Loucy (cell line): ENCODE results near the gene FOXQ1.
A peak's percentile ranks its signal among the peaks of the same experiment; 100 is the strongest.

Source experiments
- H2AFZ ChIP-seq: fragments of 200-600 bp; sonication (generic); 2 replicates; pipeline ENCODE4 v1.6.0; 2016; ENCODE audit warnings: antibody characterized with exemption, mild to moderate bottlenecking, low read length, moderate library complexity
- H3F3A ChIP-seq: fragments of 200-600 bp; 2 replicates; pipeline ENCODE4 v1.6.0; 2016; ENCODE audit warnings: antibody characterized with exemption, low read depth, mild to moderate bottlenecking
- H3K27me3 ChIP-seq: fragments of 200-600 bp; sonication (generic); 2 replicates; pipeline ENCODE4 v1.6.1; 2014; ENCODE audit warnings: low read length, mild to moderate bottlenecking; ENCODE audit not compliant: insufficient read depth, poor library complexity, severe bottlenecking
- H3K36me3 ChIP-seq: fragments of 200-600 bp; sonication (generic); 2 replicates; pipeline ENCODE4 v1.6.1; 2016; ENCODE audit warnings: low read length; ENCODE audit not compliant: insufficient read depth
- H3K4me1 ChIP-seq: fragments of 200-600 bp; sonication (generic); 2 replicates; pipeline ENCODE4 v1.5.1; 2014; ENCODE audit warnings: low read length, mild to moderate bottlenecking; ENCODE audit not compliant: insufficient read depth, poor library complexity, severe bottlenecking
- H3K4me2 ChIP-seq: fragments of 200-600 bp; sonication (generic); 2 replicates; pipeline ENCODE4 v1.6.0; 2014; ENCODE audit warnings: antibody characterized with exemption, low read length, low read depth, mild to moderate bottlenecking; ENCODE audit not compliant: poor library complexity, severe bottlenecking
- H3K4me3 ChIP-seq: fragments of 200-600 bp; sonication (generic); 2 replicates; pipeline ENCODE4 v1.5.1; 2014; ENCODE audit warnings: low read length, mild to moderate bottlenecking, mixed read lengths; ENCODE audit not compliant: poor library complexity, severe bottlenecking
- H3K79me2 ChIP-seq: fragments of 200-600 bp; sonication (generic); 2 replicates; pipeline ENCODE4 v1.6.1; 2014; ENCODE audit warnings: low read length; ENCODE audit not compliant: insufficient read depth
- H3K9ac ChIP-seq: fragments of 200-600 bp; sonication (generic); 2 replicates; pipeline ENCODE4 v1.6.0; 2014; ENCODE audit warnings: mild to moderate bottlenecking, low read depth, low read length, moderate library complexity; ENCODE audit not compliant: poor library complexity, severe bottlenecking
- H3K9me2 ChIP-seq: fragments of 200-600 bp; sonication (generic); replicated peaks from 2 replicates; pipeline ENCODE4 v1.6.1; 2016; ENCODE audit warnings: low read depth, low read length, mixed read lengths
- H3K9me3 ChIP-seq: fragments of 200-600 bp; sonication (generic); 2 replicates; pipeline ENCODE4 v1.6.1; 2014; ENCODE audit warnings: mild to moderate bottlenecking, antibody characterized with exemption, low read length, low read depth; ENCODE audit not compliant: insufficient read depth
- H4K20me1 ChIP-seq: fragments of 200-600 bp; sonication (generic); 2 replicates; pipeline ENCODE4 v1.6.0; 2014; ENCODE audit warnings: antibody characterized with exemption, low read length, mild to moderate bottlenecking; ENCODE audit not compliant: insufficient read depth, poor library complexity, severe bottlenecking
- EZH2phosphoT487 ChIP-seq: fragments of 200-600 bp; IDR thresholded peaks from 2 replicates; pipeline ENCODE4 v1.6.1; 2018; ENCODE audit warnings: antibody characterized with exemption, mild to moderate bottlenecking, moderate library complexity, borderline replicate concordance
- TF ChIP-seq, protein P1 (sequence below): fragments of 200-600 bp; sonication (generic); conservative IDR thresholded peaks from 2 replicates; pipeline ENCODE4 v1.5.1; 2014; ENCODE audit warnings: mild to moderate bottlenecking, antibody characterized with exemption, low read length

Gene FOXQ1

GRCh38 chr6:1326535-1327121, 14.7 kb downstream of the FOXQ1 start:
- Histone ChIP-seq H3K4me2 (no peak overlapping the region), H2AFZ (0 out of 2 replicates have a peak overlapping the region, but pooled peaks have one; percentile 56)

DNA sequence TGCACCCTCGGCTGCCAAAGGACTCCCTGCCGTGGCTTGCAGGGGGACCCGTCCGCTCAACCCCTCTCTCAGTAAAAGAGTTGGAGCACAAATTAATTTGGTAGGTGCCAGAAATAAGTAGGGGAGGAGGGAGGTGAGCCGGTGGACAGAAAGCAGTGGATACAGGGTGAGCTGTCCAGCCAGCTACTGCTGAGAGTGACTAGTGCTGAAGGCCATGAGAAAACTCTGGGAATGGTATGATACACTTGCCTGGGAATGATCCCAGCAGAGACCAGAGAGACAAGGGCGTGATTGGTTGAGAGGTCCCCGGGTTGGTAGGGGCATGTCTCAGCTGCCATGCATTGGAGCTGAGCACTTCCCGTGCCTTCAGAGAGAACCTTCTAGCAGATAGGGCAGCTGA, 15.7 kb downstream of the FOXQ1 start:
- Histone ChIP-seq H4K20me1 (no peaks in the 10 kb centered on the region), H3K27me3 (no peaks in the 10 kb centered on the region), H2AFZ (no peak overlapping the region), H3K36me3 (no peaks in the 10 kb centered on the region), H3K79me2 (no peaks in the 10 kb centered on the region), H3K9me2 (no peaks in the 10 kb centered on the region), H3K4me3 (no peak overlapping the region), H3K4me2 (no peak overlapping the region), H3K9ac (no peak overlapping the region), H3F3A (no peaks in the 10 kb centered on the region), H3K9me3 (peaks cover 5% of the 10 kb centered on the region; the same call in 1 of the 2 replicates), H3K4me1 (peaks cover 16% of the 10 kb centered on the region)
- TF ChIP-seq, protein P1, sequence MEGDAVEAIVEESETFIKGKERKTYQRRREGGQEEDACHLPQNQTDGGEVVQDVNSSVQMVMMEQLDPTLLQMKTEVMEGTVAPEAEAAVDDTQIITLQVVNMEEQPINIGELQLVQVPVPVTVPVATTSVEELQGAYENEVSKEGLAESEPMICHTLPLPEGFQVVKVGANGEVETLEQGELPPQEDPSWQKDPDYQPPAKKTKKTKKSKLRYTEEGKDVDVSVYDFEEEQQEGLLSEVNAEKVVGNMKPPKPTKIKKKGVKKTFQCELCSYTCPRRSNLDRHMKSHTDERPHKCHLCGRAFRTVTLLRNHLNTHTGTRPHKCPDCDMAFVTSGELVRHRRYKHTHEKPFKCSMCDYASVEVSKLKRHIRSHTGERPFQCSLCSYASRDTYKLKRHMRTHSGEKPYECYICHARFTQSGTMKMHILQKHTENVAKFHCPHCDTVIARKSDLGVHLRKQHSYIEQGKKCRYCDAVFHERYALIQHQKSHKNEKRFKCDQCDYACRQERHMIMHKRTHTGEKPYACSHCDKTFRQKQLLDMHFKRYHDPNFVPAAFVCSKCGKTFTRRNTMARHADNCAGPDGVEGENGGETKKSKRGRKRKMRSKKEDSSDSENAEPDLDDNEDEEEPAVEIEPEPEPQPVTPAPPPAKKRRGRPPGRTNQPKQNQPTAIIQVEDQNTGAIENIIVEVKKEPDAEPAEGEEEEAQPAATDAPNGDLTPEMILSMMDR: no peak
- no peak for TF ChIP-seq EZH2phosphoT487

More at GRCh38 chr6:1326535-1327121, 14.7 kb downstream of the FOXQ1 start:
- H3F3A ChIP-seq: no peaks in the 10 kb centered on the region
- no peak for TF ChIP-seq EZH2phosphoT487
- TF ChIP-seq, protein P1: no peak
- H3K79me2 ChIP-seq: no peaks in the 10 kb centered on the region
- no peaks in the 10 kb centered on the region for H4K20me1 ChIP-seq
- no peaks in the 10 kb centered on the region for H3K9me2 ChIP-seq
- no peak overlapping the region for H3K4me3 ChIP-seq
- no peaks in the 10 kb centered on the region for H3K27me3 ChIP-seq
- peaks cover 5% of the 10 kb centered on the region; the same call in 1 of the 2 replicates for H3K9me3 ChIP-seq
- H3K9ac ChIP-seq: no peak overlapping the region
- peaks cover 19% of the 10 kb centered on the region for H3K4me1 ChIP-seq
- H3K36me3 ChIP-seq: no peaks in the 10 kb centered on the region

- no peak overlapping the region for H2AFZ ChIP-seq
- no peak overlapping the region for H3K4me3 ChIP-seq
- H3K79me2 ChIP-seq: no peaks in the 10 kb centered on the region
- no peaks in the 10 kb centered on the region for H3F3A ChIP-seq
- H3K27me3 ChIP-seq: no peaks in the 10 kb centered on the region
- peaks cover 5% of the 10 kb centered on the region; the same call in 1 of the 2 replicates for H3K9me3 ChIP-seq
- no peak for TF ChIP-seq EZH2phosphoT487
- TF ChIP-seq, protein P1: no peak
- no peaks in the 10 kb centered on the region for H3K9me2 ChIP-seq
- no peaks in the 10 kb centered on the region for H3K36me3 ChIP-seq
- no peaks in the 10 kb centered on the region for H4K20me1 ChIP-seq
- H3K4me1 ChIP-seq: peaks cover 16% of the 10 kb centered on the region
- no peak overlapping the region for H3K4me2 ChIP-seq
- no peak overlapping the region for H3K9ac ChIP-seq
These were observed 16.4 kb downstream of the FOXQ1 start for GRCh38 chr6:1328129-1328800.
